ES-I3 (cell line): ENCODE measurements around the gene ABCA5.
A peak's percentile ranks its signal among the peaks of the same experiment; 100 is the strongest.
"Not testable (repeated sequence)": the region's sequence is repeated elsewhere in the genome, so short reads cannot be mapped to it uniquely, and the experiment has no call there.

Experiments used
- H3K36me3 ChIP-seq: 2 replicates; pipeline ENCODE4 v1.6.1; 2013; ENCODE audit warnings: mild to moderate bottlenecking, low read length, control low read depth, moderate library complexity; ENCODE audit not compliant: insufficient read depth
- H3K4me1 ChIP-seq: 2 replicates; pipeline ENCODE4 v1.6.1; 2013; ENCODE audit warnings: mild to moderate bottlenecking, control low read depth, low read length; ENCODE audit not compliant: insufficient read depth
- H3K9ac ChIP-seq: 2 replicates; pipeline ENCODE4 v1.6.1; 2013; ENCODE audit warnings: low read depth, mild to moderate bottlenecking, low read length, moderate library complexity
- H3K9me3 ChIP-seq: 2 replicates; pipeline ENCODE4 v1.6.1; 2013; ENCODE audit warnings: mild to moderate bottlenecking, low read length, moderate library complexity; ENCODE audit not compliant: control insufficient read depth, insufficient read depth

Gene ABCA5

DNA sequence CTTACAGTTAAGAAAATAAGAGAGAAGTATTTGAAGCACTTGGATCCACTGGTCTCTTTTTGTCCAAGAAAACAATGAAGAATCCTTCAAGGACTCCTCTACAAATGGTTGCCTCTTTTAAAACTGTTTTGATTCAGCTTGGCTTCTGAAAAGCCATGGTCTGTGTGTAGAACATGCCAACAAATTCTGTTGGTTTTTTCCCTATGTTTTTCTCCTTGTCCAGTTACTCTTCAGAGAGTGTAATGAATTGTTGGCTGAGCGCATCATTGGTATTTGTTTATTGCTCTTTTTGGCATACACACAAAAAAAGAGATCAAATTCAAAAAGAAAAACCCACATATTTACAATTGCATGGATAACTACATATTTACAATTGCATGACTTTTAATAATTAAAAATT is 98.4 kb downstream of the ABCA5 start, which contains the start of gene ABCA10:
ABCA10 (minus strand) TSS at position 249 of the 400 bp plus-strand sequence. CDS start 3,466 bp downstream, outside the sequence.
- Histone ChIP-seq H3K4me1 (no peaks in the 10 kb centered on the region), H3K36me3 (no peaks in the 10 kb centered on the region), H3K9ac (no peak within 1 kb of the TSS), H3K9me3 (peaks cover 7% of the 10 kb centered on the region)

GRCh38 chr17:69228018-69228417 is 98.9 kb downstream of the ABCA5 start:
- H3K36me3 ChIP-seq = no peaks in the 10 kb centered on the region
- no peak overlapping the region for H3K9ac ChIP-seq
- no peaks in the 10 kb centered on the region for H3K4me1 ChIP-seq
- peaks cover 7% of the 10 kb centered on the region for H3K9me3 ChIP-seq

- Histone ChIP-seq H3K9ac (no peak overlapping the region), H3K4me1 (no peaks in the 10 kb centered on the region), H3K9me3 (peaks cover 3% of the 10 kb centered on the region), H3K36me3 (no peaks in the 10 kb centered on the region)
Measured at GRCh38 chr17:69227541-69227940, 99.4 kb downstream of the ABCA5 start.

DNA sequence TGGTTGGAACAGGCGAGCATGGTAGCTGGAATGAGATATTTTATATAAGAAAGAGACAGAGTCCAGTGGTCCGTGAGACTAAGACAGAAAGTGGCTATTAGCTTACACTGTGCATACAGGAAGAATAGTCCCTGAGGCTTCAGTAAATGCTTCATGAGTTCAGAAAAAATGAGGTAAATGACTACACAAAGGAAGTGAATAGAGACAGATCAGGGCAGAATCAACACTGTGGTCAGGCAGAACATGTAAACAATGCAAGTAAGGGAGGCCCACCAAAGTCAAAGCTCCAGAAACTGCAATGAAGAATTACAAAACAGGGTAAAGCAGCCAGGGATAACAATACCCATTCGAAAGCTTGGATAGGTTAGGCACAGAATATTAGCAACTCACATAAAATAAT is 103.1 kb downstream of the ABCA5 start:
- Histone ChIP-seq H3K9me3 (no peaks in the 10 kb centered on the region), H3K9ac (no peak overlapping the region), H3K36me3 (no peaks in the 10 kb centered on the region)

GRCh38 chr17:69222707-69223258 is 104.2 kb downstream of the ABCA5 start:
- no peaks in the 10 kb centered on the region for H3K36me3 ChIP-seq
- H3K9me3 ChIP-seq = no peaks in the 10 kb centered on the region
- no peak overlapping the region for H3K9ac ChIP-seq
- H3K4me1 ChIP-seq = no peaks in the 10 kb centered on the region

More for the DNA sequence above, 103.1 kb downstream of the ABCA5 start:
- no peaks in the 10 kb centered on the region for H3K4me1 ChIP-seq

GRCh38 chr17:69220098-69220497 is 106.8 kb downstream of the ABCA5 start:
- Histone ChIP-seq H3K36me3 (no peaks in the 10 kb centered on the region), H3K9ac (no peak overlapping the region), H3K4me1 (no peaks in the 10 kb centered on the region), H3K9me3 (no peaks in the 10 kb centered on the region)

DNA sequence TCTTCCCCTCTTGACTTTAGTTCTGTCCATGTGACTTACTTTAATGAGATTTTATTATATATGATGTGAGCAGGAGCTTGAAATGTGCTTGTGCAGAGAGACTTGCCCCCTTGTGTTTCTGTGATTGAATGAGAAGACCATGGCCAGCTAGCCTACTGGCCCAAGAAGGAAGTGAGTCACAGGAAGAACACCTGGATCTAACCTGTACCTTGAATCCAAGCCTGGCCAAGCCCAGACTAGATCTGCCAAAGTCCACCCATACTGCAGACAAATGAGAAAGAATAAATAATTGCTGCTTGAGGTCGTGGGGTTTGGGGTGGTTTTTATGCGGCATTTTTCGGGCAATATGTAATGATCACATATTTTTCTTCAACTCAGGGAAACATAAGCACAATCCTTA is 107.9 kb downstream of the ABCA5 start:
- Histone ChIP-seq H3K36me3 (no peaks in the 10 kb centered on the region), H3K4me1 (no peaks in the 10 kb centered on the region), H3K9me3 (no peaks in the 10 kb centered on the region), H3K9ac (no peak overlapping the region)

- Histone ChIP-seq H3K9me3 (no peaks in the 10 kb centered on the region), H3K4me1 (no peaks in the 10 kb centered on the region), H3K9ac (0 out of 2 replicates have a peak overlapping the region, but pooled peaks have one; percentile 3), H3K36me3 (no peaks in the 10 kb centered on the region)
Measured at GRCh38 chr17:69213059-69213813, 113.7 kb downstream of the ABCA5 start.

DNA sequence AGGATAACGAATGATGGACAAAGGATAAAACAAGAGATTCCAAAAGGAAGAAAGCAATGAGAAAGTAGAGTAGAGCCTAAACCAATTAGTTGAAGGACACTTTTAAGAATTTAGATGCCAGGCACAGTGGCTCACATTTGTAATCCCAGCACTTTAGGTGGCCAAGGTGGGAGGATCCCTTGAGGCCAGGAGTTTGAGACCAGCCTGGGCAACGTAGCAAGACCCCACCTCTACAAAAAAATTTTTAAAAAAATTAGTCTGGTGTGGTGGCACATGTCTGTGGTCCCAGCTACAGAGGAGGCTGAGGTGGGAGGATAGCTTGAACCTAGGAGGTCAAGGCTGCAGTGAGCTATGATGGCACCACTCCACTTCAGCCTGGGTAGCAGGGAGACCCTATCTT is 118.3 kb downstream of the ABCA5 start:
- Histone ChIP-seq H3K9me3 (no peaks in the 10 kb centered on the region), H3K36me3 (no peaks in the 10 kb centered on the region), H3K4me1 (no peaks in the 10 kb centered on the region), H3K9ac (no peak overlapping the region)

DNA sequence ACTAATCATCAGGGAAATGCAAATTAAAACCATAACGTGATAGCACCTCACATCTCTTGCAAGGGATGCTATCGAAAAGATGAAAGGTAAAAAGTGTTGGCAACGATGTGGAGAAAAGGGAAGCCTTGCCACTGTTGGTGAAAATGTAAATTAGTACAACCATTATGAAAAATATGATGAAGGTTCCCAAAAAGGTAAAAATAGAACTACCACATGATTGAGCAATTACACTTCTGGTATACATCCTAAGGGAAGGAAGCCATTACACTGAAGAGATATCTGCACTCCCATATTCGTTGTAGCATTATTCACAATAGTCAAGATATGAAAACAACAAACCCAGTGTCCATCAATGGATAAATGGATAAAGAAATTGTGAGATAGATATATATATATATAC is 119.8 kb downstream of the ABCA5 start:
- no peaks in the 10 kb centered on the region for H3K9me3 ChIP-seq
- no peaks in the 10 kb centered on the region for H3K4me1 ChIP-seq
- H3K9ac ChIP-seq = no peak overlapping the region
- no peaks in the 10 kb centered on the region for H3K36me3 ChIP-seq

DNA sequence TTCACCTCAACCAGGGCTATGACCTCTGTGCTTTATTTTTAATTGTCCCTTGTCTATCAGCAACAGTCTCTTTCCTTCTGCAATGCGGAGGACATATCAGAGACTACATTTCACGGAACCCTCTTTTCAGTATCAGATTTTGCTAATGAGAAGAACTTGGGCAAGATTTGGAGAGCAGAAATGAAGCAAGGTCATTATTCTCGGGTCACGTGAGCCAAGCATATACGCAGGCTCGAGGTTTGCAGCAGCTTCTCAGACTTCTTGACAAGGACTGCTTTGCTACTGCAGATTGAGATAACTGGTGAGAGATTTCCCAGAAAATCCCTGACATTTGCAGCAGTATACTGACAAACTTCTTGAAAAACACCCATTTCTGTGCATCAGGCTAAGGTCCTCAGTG is 128.7 kb downstream of the ABCA5 start:
- no peak overlapping the region for H3K9ac ChIP-seq
- H3K9me3 ChIP-seq = peaks cover 2% of the 10 kb centered on the region; the same call in 1 of the 2 replicates
- no peaks in the 10 kb centered on the region for H3K36me3 ChIP-seq
- no peaks in the 10 kb centered on the region for H3K4me1 ChIP-seq

GRCh38 chr17:69196105-69196653 is 130.8 kb downstream of the ABCA5 start:
- not testable (repeated sequence) for H3K9ac ChIP-seq, H3K36me3 ChIP-seq, H3K9me3 ChIP-seq, H3K4me1 ChIP-seq
